Fibroblast of lung (primary cell): ENCODE results near the gene ZDHHC13. TPM values are rescaled to one million over a fixed set of nuclear protein-coding genes. Genes with fewer than 3 reads are reported as not detected.

ENCODE experiments used
- DNase-seq, 2 donors: peaks; one replicate each; pipeline versions ENCODE4 v3.0.0 to v3.0.0-alpha.2; 2010; ENCODE audit warnings: low read depth in 2 of 2
- H2AFZ ChIP-seq: 2 replicates; pipeline ENCODE4 v1.5.1; 2012; ENCODE audit warnings: low read length, control low read depth, inconsistent platforms
- H3K27ac ChIP-seq: 2 replicates; pipeline ENCODE4 v1.5.1; 2011; ENCODE audit warnings: low read length, control low read depth; ENCODE audit not compliant: insufficient read depth
- H3K27me3 ChIP-seq: 2 replicates; pipeline ENCODE4 v1.5.1; 2011; ENCODE audit warnings: mild to moderate bottlenecking, low read length; ENCODE audit not compliant: control insufficient read depth, insufficient read depth
- H3K36me3 ChIP-seq: 2 replicates; pipeline ENCODE4 v1.5.1; 2011; ENCODE audit warnings: low read length; ENCODE audit not compliant: control insufficient read depth, insufficient read depth
- H3K4me1 ChIP-seq: 2 replicates; pipeline ENCODE4 v1.5.1; 2011; ENCODE audit warnings: low read length; ENCODE audit not compliant: control insufficient read depth, insufficient read depth; ENCODE audit errors: extremely low read depth
- H3K4me2 ChIP-seq: 2 replicates; pipeline ENCODE4 v1.5.1; 2011; ENCODE audit warnings: low read length, control low read depth; ENCODE audit not compliant: insufficient read depth; ENCODE audit errors: extremely low read depth
- H3K4me3 ChIP-seq, 4 experiments: fragments of 200-600 bp in 1 of 4; sonication (generic) in 1 of 4; replicated peaks in 1 of 4; 2 replicates each; pipeline ENCODE4 v1.5.1; 2011 to 2016; ENCODE audit warnings: low read length in 4 of 4, low read depth in 3 of 4, mild to moderate bottlenecking in 3 of 4, control low read depth in 2 of 4, inconsistent platforms in 1 of 4, mixed read lengths in 1 of 4; ENCODE audit not compliant: insufficient read depth in 1 of 4; ENCODE audit errors: control extremely low read depth in 1 of 4
- H3K79me2 ChIP-seq: 2 replicates; pipeline ENCODE4 v1.5.1; 2012; ENCODE audit warnings: mild to moderate bottlenecking, low read length, inconsistent platforms; ENCODE audit not compliant: control insufficient read depth, insufficient read depth
- H3K9ac ChIP-seq: 2 replicates; pipeline ENCODE4 v1.5.1; 2011; ENCODE audit warnings: mild to moderate bottlenecking, low read length, control low read depth; ENCODE audit not compliant: insufficient read depth
- H3K9me3 ChIP-seq: 2 replicates; pipeline ENCODE4 v1.5.1; 2012; ENCODE audit warnings: low read depth, low read length; ENCODE audit not compliant: control insufficient read depth, insufficient read depth
- H4K20me1 ChIP-seq: 2 replicates; pipeline ENCODE4 v1.5.1; 2011; ENCODE audit warnings: low read length; ENCODE audit not compliant: control insufficient read depth, insufficient read depth; ENCODE audit errors: extremely low read depth
- CTCF ChIP-seq, 2 donors: IDR thresholded peaks in 1 of 2; conservative IDR thresholded peaks in 1 of 2; 1 replicate in 1 of 2; 2 replicates in 1 of 2; pipeline ENCODE4 v1.5.1; 2011 to 2012; ENCODE audit warnings: low read length in 2 of 2, control low read depth in 1 of 2, inconsistent platforms in 1 of 2, low read depth in 1 of 2, mild to moderate bottlenecking in 1 of 2
- EZH2 ChIP-seq: IDR thresholded peaks from 2 replicates; pipeline ENCODE4 v1.5.1; 2012; ENCODE audit warnings: low read length, control low read depth, mild to moderate bottlenecking; ENCODE audit errors: missing control alignments
- polyA plus RNA-seq, 2 donors: library from polyadenylated mRNA; depleted of rRNA in 1 of 2; stranded (reverse) in 1 of 2; unstranded in 1 of 2; fragments of >200 nt; gene quantifications; 2 replicates each; pipeline ENCODE4 v1.2.1, GENCODE V29; 2011 to 2012; ENCODE audit warnings: missing spikeins in 1 of 2
- total RNA-seq: library from RNA; depleted of rRNA; stranded (reverse); fragments of >200 nt; gene quantifications from 2 replicates; pipeline ENCODE4 v1.2.1, GENCODE V29; 2014

ZDHHC13 gene
- total and polyA plus RNA-seq, 2 donors (not counting 1 experiment from before 2014, with no cell fraction given): 11.1 to 16.1 TPM

DNA sequence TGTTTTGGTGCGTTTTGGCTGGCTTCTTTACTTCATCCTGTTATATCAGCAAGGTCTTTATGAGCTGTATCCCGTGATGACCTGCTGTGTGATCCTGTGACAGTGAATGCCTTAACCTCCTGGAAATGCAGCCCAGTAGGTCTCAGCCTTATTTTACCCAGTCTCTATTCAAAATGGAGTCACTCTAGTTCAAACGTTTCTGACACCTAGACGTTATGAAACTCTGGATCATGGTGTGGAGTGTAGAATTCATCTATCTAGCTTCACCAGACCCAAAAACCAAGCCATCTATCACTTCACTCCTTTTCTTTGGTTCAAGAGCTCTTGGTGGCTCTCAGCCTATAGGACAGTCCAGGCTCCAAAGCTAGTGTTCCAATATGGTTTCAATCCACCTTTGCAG, 28.2 kb upstream of the ZDHHC13 start:
- no peaks in the 10 kb centered on the region for H3K4me1 ChIP-seq
- no peaks in the 10 kb centered on the region for H3K9me3 ChIP-seq
- no peaks in the 10 kb centered on the region for H4K20me1 ChIP-seq
- H3K27ac ChIP-seq: no peak overlapping the region
- H3K4me3 ChIP-seq: no peak overlapping the region
- no peaks in the 10 kb centered on the region for H3K79me2 ChIP-seq
- no peaks in the 10 kb centered on the region for H3K36me3 ChIP-seq
- H3K9ac ChIP-seq: no peak overlapping the region
- no peak for TF ChIP-seq EZH2
- no peak for TF ChIP-seq CTCF (conservative IDR thresholded peaks at IDR 0.05 in 1 of 2, IDR thresholded peaks at IDR 0.05 in 1 of 2; ENCODE audit: low read depth in 1 of 2, low read length in 2 of 2)
- DNase-seq: no peak
- no peak overlapping the region for H2AFZ ChIP-seq
- no peak overlapping the region for H3K4me2 ChIP-seq
- H3K27me3 ChIP-seq: no peaks in the 10 kb centered on the region

- Histone ChIP-seq H3K27ac (no peak overlapping the region), H3K4me3 (no peak overlapping the region), H3K4me2 (no peak overlapping the region), H3K27me3 (no peaks in the 10 kb centered on the region), H3K36me3 (no peaks in the 10 kb centered on the region), H3K9ac (no peak overlapping the region), H3K9me3 (no peaks in the 10 kb centered on the region), H3K79me2 (no peaks in the 10 kb centered on the region), H2AFZ (no peak overlapping the region), H4K20me1 (no peaks in the 10 kb centered on the region), H3K4me1 (no peaks in the 10 kb centered on the region)
- no peak for DNase-seq
- TF ChIP-seq CTCF (conservative IDR thresholded peaks at IDR 0.05 in 1 of 2, IDR thresholded peaks at IDR 0.05 in 1 of 2; ENCODE audit: low read depth in 1 of 2, low read length in 2 of 2) (no peak), EZH2 (no peak)
Measured at GRCh38 chr11:19089421-19089820, 27.5 kb upstream of the ZDHHC13 start.

- Histone ChIP-seq H3K79me2 (no peaks in the 10 kb centered on the region), H3K4me2 (no peak overlapping the region), H3K9me3 (no peaks in the 10 kb centered on the region), H3K4me1 (no peaks in the 10 kb centered on the region), H3K27ac (no peak overlapping the region), H2AFZ (no peak overlapping the region), H4K20me1 (no peaks in the 10 kb centered on the region), H3K27me3 (no peaks in the 10 kb centered on the region), H3K9ac (no peak overlapping the region), H3K36me3 (no peaks in the 10 kb centered on the region), H3K4me3 (no peak overlapping the region)
- TF ChIP-seq CTCF (conservative IDR thresholded peaks at IDR 0.05 in 1 of 2, IDR thresholded peaks at IDR 0.05 in 1 of 2; ENCODE audit: low read depth in 1 of 2, low read length in 2 of 2) (no peak), EZH2 (no peak)
- no peak for DNase-seq
Measured at GRCh38 chr11:19091366-19091765, 25.6 kb upstream of the ZDHHC13 start.
